Naive thymus-derived CD4-positive, alpha-beta T cell (primary cell): ENCODE data around the gene FOXB1. TPM values are rescaled to one million over a fixed set of nuclear protein-coding genes. Genes with fewer than 3 reads are reported as not detected.

Source experiments
- ATAC-seq: fragments of 150-1000 bp; cut with Tn5 transposase; 2 replicates; pipeline ENCODE4 v1.10.0; 2021; ENCODE audit warnings: mild to moderate bottlenecking, moderate library complexity
- CTCF ChIA-PET: fragments of 350-600 bp; sonication (Branson Sonifier 250); formaldehyde crosslinking; loops from one replicate; lab custom pipeline; 2021; ENCODE audit warnings: antibody characterized with exemption; lab: Charles Lee
- POLR2A ChIA-PET: fragments of 350-600 bp; sonication (Branson Sonifier 250); formaldehyde crosslinking; loops from one replicate; lab custom pipeline; 2021; ENCODE audit warnings: antibody characterized with exemption, inconsistent platforms; lab: Charles Lee
- DNase-seq, 9 donors: peaks; one replicate each; pipeline versions ENCODE4 v3.0.0 to v3.0.0-alpha.2; 2020 to 2022; ENCODE audit warnings: mixed read lengths in 1 of 9
- H3K27ac ChIP-seq: one replicate; pipeline ENCODE4 v1.7.0; 2013; ENCODE audit warnings: mild to moderate bottlenecking, low read depth, low read length, moderate library complexity
- H3K27me3 ChIP-seq, 2 donors: one replicate each; pipeline ENCODE4 v1.7.0; 2013; ENCODE audit warnings: low read length in 2 of 2, mild to moderate bottlenecking in 2 of 2, moderate library complexity in 2 of 2; ENCODE audit not compliant: control insufficient read depth in 2 of 2, insufficient read depth in 2 of 2
- H3K36me3 ChIP-seq, 3 experiments: 1 replicate in 2 of 3; 2 replicates in 1 of 3; pipeline ENCODE4 v1.7.0; 2013; ENCODE audit warnings: low read length in 3 of 3, mild to moderate bottlenecking in 3 of 3, moderate library complexity in 1 of 3; ENCODE audit not compliant: insufficient read depth in 3 of 3, control insufficient read depth in 2 of 3
- H3K4me1 ChIP-seq, 2 donors: one replicate each; pipeline ENCODE4 v1.7.0; 2013; ENCODE audit warnings: low read length in 2 of 2, mild to moderate bottlenecking in 2 of 2, moderate library complexity in 1 of 2; ENCODE audit not compliant: control insufficient read depth in 2 of 2, insufficient read depth in 2 of 2
- H3K4me3 ChIP-seq: 2 replicates; pipeline ENCODE4 v1.7.0; 2013; ENCODE audit warnings: mild to moderate bottlenecking, low read length
- H3K9me3 ChIP-seq, 3 experiments: 1 replicate in 2 of 3; 2 replicates in 1 of 3; pipeline ENCODE4 v1.7.0; 2013; ENCODE audit warnings: low read length in 3 of 3; ENCODE audit not compliant: control insufficient read depth in 2 of 3
- H3K27ac Mint-ChIP-seq, 9 donors: one replicate each; pipeline ENCODE4 v1.8.0; 2020 to 2022; ENCODE audit warnings: mixed read lengths in 9 of 9, mild to moderate bottlenecking in 8 of 9, moderate library complexity in 5 of 9, inconsistent platforms in 2 of 9
- H3K27me3 Mint-ChIP-seq, 5 donors: one replicate each; pipeline ENCODE4 v1.8.0; 2021 to 2022; ENCODE audit warnings: mixed read lengths in 5 of 5, mild to moderate bottlenecking in 1 of 5
- H3K36me3 Mint-ChIP-seq, 5 donors: one replicate each; pipeline ENCODE4 v1.8.0; 2020 to 2022; ENCODE audit warnings: mixed read lengths in 5 of 5, mild to moderate bottlenecking in 3 of 5, inconsistent platforms in 1 of 5
- H3K4me1 Mint-ChIP-seq, 7 donors: one replicate each; pipeline ENCODE4 v1.8.0; 2020 to 2022; ENCODE audit warnings: mixed read lengths in 7 of 7, mild to moderate bottlenecking in 3 of 7, inconsistent platforms in 1 of 7
- H3K4me3 Mint-ChIP-seq, 10 donors: one replicate each; pipeline ENCODE4 v1.8.0; 2020 to 2022; ENCODE audit warnings: mild to moderate bottlenecking in 10 of 10, mixed read lengths in 10 of 10, moderate library complexity in 6 of 10, inconsistent platforms in 2 of 10
- H3K9me3 Mint-ChIP-seq, 11 donors: one replicate each; pipeline ENCODE4 v1.8.0; 2020 to 2022; ENCODE audit warnings: mixed read lengths in 11 of 11, mild to moderate bottlenecking in 4 of 11, inconsistent platforms in 1 of 11, moderate library complexity in 1 of 11
- intact Hi-C, 2 donors: fragments of 100-400 bp; cut with micrococcal nuclease; formaldehyde crosslinking; loops; one replicate each; pipeline ENCODE4 v1.15.1; 2023
- polyA plus RNA-seq, 2 donors: library from polyadenylated mRNA; unstranded; fragments of 300-500 nt; fragmentation: Illumina TruSeq; gene quantifications; one replicate each; pipeline ENCODE4 v1.2.3, GENCODE V29; 2021
- total RNA-seq, 6 experiments: library from RNA in 5 of 6; stranded (reverse) in 5 of 6; gene quantifications; 1 replicate in 5 of 6; 2 replicates in 1 of 6; pipeline ENCODE4 v1.2.3 and lab custom pipeline; 2021 to 2026

Gene FOXB1
- total and polyA plus RNA-seq, 7 experiments from 2014 or later = 0.12 to 0.97 (median 0.27) TPM; not detected in 2

DNA sequence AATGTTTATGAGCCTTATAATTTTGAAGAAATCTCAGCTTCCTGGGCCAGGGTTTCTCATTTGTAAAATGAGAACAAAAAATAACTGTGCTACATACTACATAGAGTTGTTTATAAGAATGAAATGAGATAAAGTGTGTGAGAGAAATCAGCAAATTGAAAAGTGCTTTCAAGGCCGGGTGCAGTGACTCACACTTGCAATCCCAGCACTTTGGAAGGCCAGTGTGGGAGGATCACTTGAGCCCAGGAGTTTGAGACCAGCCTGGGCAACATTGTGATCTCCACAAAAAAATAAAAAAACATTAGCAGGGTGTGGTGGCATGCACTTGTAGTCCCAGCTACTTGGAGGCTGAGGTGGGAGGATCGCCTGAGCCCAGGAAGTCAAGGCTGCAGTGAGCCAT, 22.4 kb downstream of the FOXB1 start:
- DNase-seq = no peak
- Mint-ChIP-seq H3K36me3 (peaks cover 0 to 5% (median 0%) of the 10 kb centered on the region in 5 donors), H3K4me1 (peaks cover 0 to 11% (median 5%) of the 10 kb centered on the region in 7 donors), H3K27ac (no peak overlapping the region), H3K27me3 (peaks cover 0 to 11% (median 3%) of the 10 kb centered on the region in 5 donors), H3K9me3 (peaks cover 0 to 5% (median 0%) of the 10 kb centered on the region in 11 donors), H3K4me3 (no peak overlapping the region)
- peaks cover 0 to 4% of the 10 kb centered on the region in 2 donors for H3K4me1 ChIP-seq
- no peaks in the 10 kb centered on the region for H3K9me3 ChIP-seq
- H3K27ac ChIP-seq = no peak overlapping the region
- ChIA-PET POLR2A (interaction anchor here (0.7 kb wide), 1 partner anchor 73 kb away, joined by 6 read pairs; no protein-coding TSS in a partner anchor), CTCF (no interaction called here)
- H3K36me3 ChIP-seq = no peaks in the 10 kb centered on the region
- ATAC-seq = no peak
- intact Hi-C loops = no loop called here
- no peaks in the 10 kb centered on the region for H3K27me3 ChIP-seq
- H3K4me3 ChIP-seq = no peak overlapping the region

DNA sequence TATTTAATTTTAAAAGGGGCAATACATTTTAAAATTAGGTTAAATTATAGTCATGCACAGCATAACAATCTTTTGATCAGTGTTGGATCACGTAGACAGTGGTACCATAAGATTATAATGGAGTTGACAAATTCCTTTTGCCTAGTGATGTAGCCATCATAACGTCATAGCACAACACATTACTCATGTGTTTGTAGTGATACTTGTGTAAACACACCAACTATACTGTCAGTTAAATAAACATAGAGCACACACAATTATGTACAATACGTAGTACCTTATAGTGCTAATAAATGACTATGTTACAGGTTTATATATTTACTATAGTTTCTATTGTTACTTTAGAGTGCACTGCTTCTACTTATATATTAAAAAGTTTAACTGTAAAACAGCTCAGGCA, 31.2 kb downstream of the FOXB1 start:
- peaks cover 0 to 5% (median 0%) of the 10 kb centered on the region in 11 donors for H3K9me3 Mint-ChIP-seq
- DNase-seq (no peak), ATAC-seq (no peak)
- CTCF ChIA-PET = interaction anchor here (1.1 kb wide), 1 partner anchor 290 kb away, joined by 3 read pairs; no protein-coding TSS in a partner anchor
- no peaks in the 10 kb centered on the region for H3K4me1 Mint-ChIP-seq
- intact Hi-C loops = no loop called here
- no peak overlapping the region for H3K27ac ChIP-seq
- H3K4me3 ChIP-seq = no peak overlapping the region
- peaks cover 0 to 13% (median 1%) of the 10 kb centered on the region in 5 donors for H3K27me3 Mint-ChIP-seq
- no peaks in the 10 kb centered on the region for H3K27me3 ChIP-seq
- no peaks in the 10 kb centered on the region for H3K9me3 ChIP-seq
- H3K4me3 Mint-ChIP-seq = no peak overlapping the region
- no peak overlapping the region for H3K27ac Mint-ChIP-seq
- H3K36me3 ChIP-seq = no peaks in the 10 kb centered on the region
- peaks cover 0 to 5% (median 0%) of the 10 kb centered on the region in 5 donors for H3K36me3 Mint-ChIP-seq
- no peaks in the 10 kb centered on the region for H3K4me1 ChIP-seq
- POLR2A ChIA-PET = interaction anchor here (0.6 kb wide), 1 partner anchor 274 kb away, joined by 3 read pairs; no protein-coding TSS in a partner anchor

DNA sequence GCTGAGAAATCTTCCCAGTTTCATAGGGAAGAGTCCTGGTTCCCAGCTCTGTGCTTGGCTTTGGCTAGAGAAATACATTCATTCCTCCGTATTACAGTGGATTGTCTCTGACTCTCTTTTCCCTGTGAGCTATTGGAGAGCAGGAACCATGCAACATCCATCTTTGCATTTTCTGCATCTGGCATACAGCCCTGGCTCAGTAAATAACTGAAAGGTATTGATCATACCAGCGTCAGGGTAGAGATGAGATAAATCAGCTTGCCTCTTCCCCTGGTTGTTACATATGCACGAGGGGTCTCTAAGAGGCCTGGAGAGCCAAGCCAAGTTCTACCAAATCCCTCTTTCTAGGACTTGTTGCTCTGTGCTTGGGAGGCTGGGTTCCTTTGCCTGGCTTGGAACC, 35.2 kb downstream of the FOXB1 start:
- H3K27me3 ChIP-seq = no peaks in the 10 kb centered on the region
- DNase-seq (no peak), ATAC-seq (no peak)
- Mint-ChIP-seq H3K4me3 (no peak overlapping the region), H3K36me3 (peaks cover 0 to 1% (median 0%) of the 10 kb centered on the region in 5 donors), H3K27me3 (peaks cover 0 to 26% (median 6%) of the 10 kb centered on the region in 5 donors), H3K27ac (no peak overlapping the region), H3K9me3 (no peaks in the 10 kb centered on the region), H3K4me1 (peaks cover 3 to 7% (median 5%) of the 10 kb centered on the region in 7 donors)
- H3K4me1 ChIP-seq = peaks cover under 1 to 2% of the 10 kb centered on the region in 2 donors
- H3K36me3 ChIP-seq = no peaks in the 10 kb centered on the region
- no peaks in the 10 kb centered on the region for H3K9me3 ChIP-seq
- POLR2A ChIA-PET = no interaction called here
- CTCF ChIA-PET = no interaction called here
- intact Hi-C loops = no loop called here
- no peak overlapping the region for H3K27ac ChIP-seq
- no peak overlapping the region for H3K4me3 ChIP-seq

DNA sequence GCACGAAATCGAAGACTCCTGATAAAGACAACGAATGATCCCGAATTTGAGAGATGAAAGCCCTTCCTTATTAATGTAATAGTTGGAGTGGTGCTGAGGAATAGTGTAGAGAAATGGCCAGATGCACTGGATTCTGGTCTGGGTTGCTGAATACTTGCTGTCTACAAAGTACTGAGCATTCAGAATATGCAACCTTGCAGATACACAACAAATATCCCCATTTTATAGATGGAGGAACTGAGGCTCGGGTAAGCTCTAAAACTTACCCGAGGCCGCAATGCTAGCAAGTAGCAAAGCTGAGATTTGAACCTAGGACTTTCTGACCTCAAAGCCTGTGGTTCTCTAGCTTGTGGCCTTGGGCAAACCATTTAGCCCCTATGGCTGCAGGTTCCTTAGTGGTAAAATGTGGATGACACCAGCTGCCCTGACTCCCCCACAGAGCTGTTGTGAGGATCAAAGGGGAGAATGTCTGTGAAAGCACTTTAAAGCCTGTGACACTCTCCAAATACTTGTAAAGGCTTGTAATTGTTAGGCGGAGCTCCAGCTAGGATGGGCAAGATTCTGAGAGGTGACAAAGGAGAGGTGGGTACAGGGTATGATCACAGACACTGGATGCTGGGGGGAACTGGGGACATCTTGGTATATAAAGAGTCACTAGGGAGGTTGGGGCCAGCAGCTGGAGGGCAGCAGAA, 39.8 kb downstream of the FOXB1 start:
- no peaks in the 10 kb centered on the region for H3K36me3 ChIP-seq
- H3K27ac ChIP-seq = no peak overlapping the region
- intact Hi-C loops = loop anchor here in 1 of 2 donors (5.0 kb wide), 1 partner anchor 33 kb away; no protein-coding TSS in a partner anchor
- no peaks in the 10 kb centered on the region for H3K9me3 ChIP-seq
- no peak overlapping the region for H3K4me3 ChIP-seq
- H3K4me1 ChIP-seq = peaks cover 5% of the 10 kb centered on the region in 2 donors
- ChIA-PET CTCF (no interaction called here), POLR2A (no interaction called here)
- ATAC-seq (no peak), DNase-seq (no peak)
- peaks cover 0 to 16% (median 8%) of the 10 kb centered on the region in 5 donors for H3K27me3 Mint-ChIP-seq
- peaks cover 0 to 3% (median 0%) of the 10 kb centered on the region in 5 donors for H3K36me3 Mint-ChIP-seq
- H3K27me3 ChIP-seq = no peaks in the 10 kb centered on the region
- peak overlapping the region in 1 of 10 donors; percentile 51 for H3K4me3 Mint-ChIP-seq
- H3K27ac Mint-ChIP-seq = peak overlapping the region in 1 of 9 donors; percentile 37
- no peaks in the 10 kb centered on the region for H3K9me3 Mint-ChIP-seq
- peaks cover 3 to 23% (median 19%) of the 10 kb centered on the region in 7 donors for H3K4me1 Mint-ChIP-seq

DNA sequence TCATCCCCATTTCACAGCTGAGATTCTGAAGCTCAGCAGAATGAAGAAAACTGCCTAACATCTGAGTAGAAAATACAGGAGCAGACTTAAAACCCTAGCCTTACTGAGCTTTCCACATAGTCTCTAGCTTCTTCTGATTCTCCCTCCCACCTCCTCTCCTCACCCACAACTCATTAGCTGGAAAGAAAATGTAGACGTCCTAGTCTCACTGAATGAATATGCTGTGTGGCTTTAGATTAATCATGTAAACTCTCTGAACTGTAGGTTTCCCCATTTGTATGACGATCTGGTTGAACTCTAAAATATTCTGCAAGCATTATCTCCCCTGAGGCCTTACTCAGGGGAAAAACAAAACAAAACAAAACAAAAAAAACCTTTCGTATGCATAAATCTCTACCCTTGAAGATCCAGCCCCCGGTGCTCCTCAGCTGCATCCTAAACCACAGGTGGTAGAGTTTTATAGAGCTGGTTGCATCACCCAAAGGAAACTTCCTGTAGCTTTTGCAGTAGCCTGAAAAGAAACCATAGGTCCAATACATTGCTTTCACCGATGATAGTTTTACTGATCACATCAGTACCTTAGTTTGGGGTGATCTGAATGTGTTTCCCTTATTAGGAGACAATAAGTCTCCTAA, 40.6 kb downstream of the FOXB1 start:
- DNase-seq = peak in 8 of 9 donors; percentile 33 to 66 (median 45)
- Mint-ChIP-seq H3K4me3 (peak overlapping the region in 8 of 10 donors; percentile 21 to 78 (median 50)), H3K27ac (peak overlapping the region in 5 of 9 donors; percentile 5 to 67 (median 27)), H3K4me1 (peaks cover 3 to 23% (median 19%) of the 10 kb centered on the region in 7 donors), H3K9me3 (peaks cover 2 to 7% (median 6%) of the 10 kb centered on the region in 11 donors), H3K27me3 (peaks cover 0 to 15% (median 11%) of the 10 kb centered on the region in 5 donors), H3K36me3 (peaks cover 0 to 6% (median 0%) of the 10 kb centered on the region in 5 donors)
- H3K36me3 ChIP-seq = no peaks in the 10 kb centered on the region
- no peaks in the 10 kb centered on the region for H3K27me3 ChIP-seq
- H3K9me3 ChIP-seq = no peaks in the 10 kb centered on the region
- ATAC-seq = peak; percentile 44
- no peak overlapping the region for H3K27ac ChIP-seq
- H3K4me1 ChIP-seq = peaks cover 5% of the 10 kb centered on the region in 2 donors
- CTCF ChIA-PET = no interaction called here
- POLR2A ChIA-PET = interaction anchor here (0.6 kb wide), 1 partner anchor 1576 kb away, joined by 3 read pairs; no protein-coding TSS in a partner anchor
- no peak overlapping the region for H3K4me3 ChIP-seq
- intact Hi-C loops = loop anchor here (5.0 kb wide), 2 partner anchors 33 to 37 kb away; no protein-coding TSS in a partner anchor

DNA sequence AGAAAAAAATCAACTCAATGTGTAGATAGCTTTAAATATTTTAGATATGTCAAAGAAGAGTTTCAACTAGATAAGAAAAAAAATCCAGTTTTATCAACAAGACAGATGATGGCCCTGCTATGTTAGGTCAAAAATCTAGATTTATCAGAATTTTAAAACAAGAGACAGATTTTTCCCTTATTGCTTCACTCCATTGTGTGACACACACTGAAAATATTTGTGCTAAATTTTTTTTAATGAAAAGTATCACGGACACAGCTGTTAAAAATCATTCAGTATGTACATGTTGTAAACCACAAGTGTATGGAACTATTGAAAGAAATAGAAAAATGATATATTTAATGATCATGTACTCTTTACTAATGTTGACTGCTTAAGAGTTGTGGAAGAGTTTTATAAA, 43.6 kb downstream of the FOXB1 start:
- no peaks in the 10 kb centered on the region for H3K27me3 ChIP-seq
- peaks cover 0 to 6% (median 0%) of the 10 kb centered on the region in 3 experiments for H3K9me3 ChIP-seq
- DNase-seq (no peak), ATAC-seq (no peak)
- H3K9me3 Mint-ChIP-seq = peaks cover 5 to 22% (median 15%) of the 10 kb centered on the region in 11 donors
- ChIA-PET POLR2A (no interaction called here), CTCF (interaction anchor here (0.6 kb wide), 1 partner anchor 293 kb away, joined by 3 read pairs; no protein-coding TSS in a partner anchor)
- peaks cover 0 to 12% (median 3%) of the 10 kb centered on the region in 5 donors for H3K36me3 Mint-ChIP-seq
- no peak overlapping the region for H3K27ac Mint-ChIP-seq
- H3K4me3 ChIP-seq = no peak overlapping the region
- intact Hi-C loops = loop anchor here in 1 of 2 donors (5.0 kb wide), 1 partner anchor 40 kb away; no protein-coding TSS in a partner anchor
- no peak overlapping the region for H3K27ac ChIP-seq
- H3K36me3 ChIP-seq = no peaks in the 10 kb centered on the region
- H3K4me1 ChIP-seq = peaks cover 5% of the 10 kb centered on the region in 2 donors
- H3K4me3 Mint-ChIP-seq = no peak overlapping the region
- peaks cover 0 to 14% (median 9%) of the 10 kb centered on the region in 5 donors for H3K27me3 Mint-ChIP-seq
- H3K4me1 Mint-ChIP-seq = peaks cover 4 to 23% (median 19%) of the 10 kb centered on the region in 7 donors
